OCI-LY1 (cell line): ENCODE data around the gene SEPTIN3.

Experiments used
- EZH2 ChIP-seq: fragments of 200-600 bp; sonication (generic), shearing (Covaris generic); IDR thresholded peaks from 2 replicates; pipeline ENCODE4 v1.8.0; 2017; ENCODE audit warnings: borderline replicate concordance, mixed run types, mild to moderate bottlenecking, antibody characterized with exemption, low read length, moderate library complexity, mixed read lengths
- TF ChIP-seq, protein P1 (sequence below): fragments of 200-600 bp; sonication (generic), shearing (Covaris generic); IDR thresholded peaks from 2 replicates; pipeline ENCODE4 v1.5.1; 2017; ENCODE audit warnings: mild to moderate bottlenecking, antibody characterized with exemption, low read length, moderate library complexity, mixed read lengths

DNA sequence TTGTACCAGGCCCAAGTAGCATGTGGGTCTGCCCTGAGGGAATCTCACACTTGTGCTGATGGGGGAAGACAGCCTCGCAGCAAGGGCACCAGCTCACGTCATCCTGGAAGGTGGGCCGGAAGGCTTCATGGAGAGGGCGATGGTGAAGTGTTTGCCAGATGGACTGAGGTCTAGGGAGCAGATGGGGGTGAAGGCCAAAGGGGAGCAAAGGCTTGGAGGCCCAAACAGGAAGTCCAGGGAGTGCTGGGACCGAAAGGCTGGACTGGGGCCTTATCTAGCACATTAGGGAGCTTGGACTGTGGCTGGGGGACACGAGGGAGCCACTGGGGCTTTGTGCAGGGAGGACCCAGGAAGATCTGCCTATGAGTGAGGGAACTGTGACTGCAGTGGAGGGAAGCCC lies 41.4 kb upstream of the SEPTIN3 start:
- TF ChIP-seq, protein P1, sequence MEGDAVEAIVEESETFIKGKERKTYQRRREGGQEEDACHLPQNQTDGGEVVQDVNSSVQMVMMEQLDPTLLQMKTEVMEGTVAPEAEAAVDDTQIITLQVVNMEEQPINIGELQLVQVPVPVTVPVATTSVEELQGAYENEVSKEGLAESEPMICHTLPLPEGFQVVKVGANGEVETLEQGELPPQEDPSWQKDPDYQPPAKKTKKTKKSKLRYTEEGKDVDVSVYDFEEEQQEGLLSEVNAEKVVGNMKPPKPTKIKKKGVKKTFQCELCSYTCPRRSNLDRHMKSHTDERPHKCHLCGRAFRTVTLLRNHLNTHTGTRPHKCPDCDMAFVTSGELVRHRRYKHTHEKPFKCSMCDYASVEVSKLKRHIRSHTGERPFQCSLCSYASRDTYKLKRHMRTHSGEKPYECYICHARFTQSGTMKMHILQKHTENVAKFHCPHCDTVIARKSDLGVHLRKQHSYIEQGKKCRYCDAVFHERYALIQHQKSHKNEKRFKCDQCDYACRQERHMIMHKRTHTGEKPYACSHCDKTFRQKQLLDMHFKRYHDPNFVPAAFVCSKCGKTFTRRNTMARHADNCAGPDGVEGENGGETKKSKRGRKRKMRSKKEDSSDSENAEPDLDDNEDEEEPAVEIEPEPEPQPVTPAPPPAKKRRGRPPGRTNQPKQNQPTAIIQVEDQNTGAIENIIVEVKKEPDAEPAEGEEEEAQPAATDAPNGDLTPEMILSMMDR, result no peak
- no peak for TF ChIP-seq EZH2
